ENCODE results near the gene SERPINA12.
"Not testable (repeated sequence)": the region's sequence is repeated elsewhere in the genome, so short reads cannot be mapped to it uniquely, and the experiment has no call there.

The SERPINA12 gene

GRCh38 chr14:94538070-94538740, 28.9 kb upstream of the SERPINA12 start:
- DNase-seq (ENCODE audit: extremely low read depth in 1 of 2, low read depth in 1 of 2) = no peak

GRCh38 chr14:94536836-94537235, 27.6 kb upstream of the SERPINA12 start:
- no peak for DNase-seq (ENCODE audit: extremely low read depth in 1 of 2, low read depth in 1 of 2)

GRCh38 chr14:94535506-94535905, 26.2 kb upstream of the SERPINA12 start:
- DNase-seq (ENCODE audit: extremely low read depth in 1 of 2, low read depth in 1 of 2) = no peak

- DNase-seq (ENCODE audit: extremely low read depth in 1 of 2, low read depth in 1 of 2) = no peak
Observed at GRCh38 chr14:94532447-94532846, 23.2 kb upstream of the SERPINA12 start.

GRCh38 chr14:94531187-94531586, 21.9 kb upstream of the SERPINA12 start:
- no peak for DNase-seq (ENCODE audit: extremely low read depth in 1 of 2, low read depth in 1 of 2)

GRCh38 chr14:94524093-94524492, 14.8 kb upstream of the SERPINA12 start:
- no peak for DNase-seq (ENCODE audit: extremely low read depth in 1 of 2, low read depth in 1 of 2)

- DNase-seq (ENCODE audit: extremely low read depth in 1 of 2, low read depth in 1 of 2) = no peak
Observed at GRCh38 chr14:94523265-94523664, 14.0 kb upstream of the SERPINA12 start.

- no peak for DNase-seq (ENCODE audit: extremely low read depth in 1 of 2, low read depth in 1 of 2)
Observed at GRCh38 chr14:94522115-94522724, 13.0 kb upstream of the SERPINA12 start.

- no peak for DNase-seq (ENCODE audit: extremely low read depth in 1 of 2, low read depth in 1 of 2)
Observed at GRCh38 chr14:94521375-94522114, 12.3 kb upstream of the SERPINA12 start.

- no peak for DNase-seq (ENCODE audit: extremely low read depth in 1 of 2, low read depth in 1 of 2)
Observed at GRCh38 chr14:94517641-94518257, 8.5 kb upstream of the SERPINA12 start.

- no peak for DNase-seq (ENCODE audit: extremely low read depth in 1 of 2, low read depth in 1 of 2)
Observed at GRCh38 chr14:94517248-94517640, 8.0 kb upstream of the SERPINA12 start.

- no peak for DNase-seq (ENCODE audit: extremely low read depth in 1 of 2, low read depth in 1 of 2)
Observed at GRCh38 chr14:94515856-94516255, 6.6 kb upstream of the SERPINA12 start.

GRCh38 chr14:94515426-94515825, 6.2 kb upstream of the SERPINA12 start:
- no peak for DNase-seq (ENCODE audit: extremely low read depth in 1 of 2, low read depth in 1 of 2)

GRCh38 chr14:94514351-94514750, 5.1 kb upstream of the SERPINA12 start:
- no peak for DNase-seq (ENCODE audit: extremely low read depth in 1 of 2, low read depth in 1 of 2)

- DNase-seq (ENCODE audit: extremely low read depth in 1 of 2, low read depth in 1 of 2) = not testable (repeated sequence)
Observed at GRCh38 chr14:94510481-94510880, 1.2 kb upstream of the SERPINA12 start.

GRCh38 chr14:94505641-94506040, 3.6 kb downstream of the SERPINA12 start:
- DNase-seq (ENCODE audit: extremely low read depth in 1 of 2, low read depth in 1 of 2) = no peak

- no peak for DNase-seq (ENCODE audit: extremely low read depth in 1 of 2, low read depth in 1 of 2)
Observed at GRCh38 chr14:94505206-94505605, 4.1 kb downstream of the SERPINA12 start.

- DNase-seq (ENCODE audit: extremely low read depth in 1 of 2, low read depth in 1 of 2) = no peak
Observed at GRCh38 chr14:94501588-94502516, 7.4 kb downstream of the SERPINA12 start.

GRCh38 chr14:94500264-94500663, 9.0 kb downstream of the SERPINA12 start:
- no peak for DNase-seq (ENCODE audit: extremely low read depth in 1 of 2, low read depth in 1 of 2)

- no peak for DNase-seq (ENCODE audit: extremely low read depth in 1 of 2, low read depth in 1 of 2)
Observed at GRCh38 chr14:94499673-94500072, 9.6 kb downstream of the SERPINA12 start.

- no peak for DNase-seq (ENCODE audit: extremely low read depth in 1 of 2, low read depth in 1 of 2)
Observed at GRCh38 chr14:94498215-94498614, 11.1 kb downstream of the SERPINA12 start.

Data from stimulated activated CD8-positive, alpha-beta memory T cell treated with anti-CD3 and anti-CD28 coated beads, Interleukin-7, amount 100 ng/mL, for 48 hours (primary cell).